GM19193 (cell line): ENCODE data around the gene ALDH2.

Experiments used
- POLR2A ChIP-seq: IDR thresholded peaks from 4 replicates; pipeline ENCODE4 v1.6.1; 2011; ENCODE audit not compliant: insufficient read depth, insufficient read length; ENCODE audit errors: extremely low read depth

Gene ALDH2

GRCh38 chr12:111812881-111813741 lies 46.4 kb downstream of the ALDH2 start:
- TF ChIP-seq POLR2A, result no peak

- TF ChIP-seq POLR2A, result no peak
Observed at GRCh38 chr12:111816065-111816615, 49.4 kb downstream of the ALDH2 start.

GRCh38 chr12:111818340-111818739 lies 51.6 kb downstream of the ALDH2 start:
- no peak for TF ChIP-seq POLR2A

GRCh38 chr12:111819191-111820158 lies 52.7 kb downstream of the ALDH2 start:
- TF ChIP-seq POLR2A, result no peak

- no peak for TF ChIP-seq POLR2A
Observed at GRCh38 chr12:111822886-111823285, 56.2 kb downstream of the ALDH2 start.

- no peak for TF ChIP-seq POLR2A
Observed at GRCh38 chr12:111823891-111824290, 57.2 kb downstream of the ALDH2 start.

GRCh38 chr12:111825509-111825908 lies 58.8 kb downstream of the ALDH2 start:
- no peak for TF ChIP-seq POLR2A

GRCh38 chr12:111826316-111826715 lies 59.6 kb downstream of the ALDH2 start:
- TF ChIP-seq POLR2A, result no peak

- TF ChIP-seq POLR2A, result no peak
Observed at GRCh38 chr12:111826992-111827391, 60.3 kb downstream of the ALDH2 start.

- TF ChIP-seq POLR2A, result no peak
Observed at GRCh38 chr12:111827907-111828306, 61.2 kb downstream of the ALDH2 start.

- TF ChIP-seq POLR2A, result no peak
Observed at GRCh38 chr12:111828338-111828979, 61.7 kb downstream of the ALDH2 start.

- no peak for TF ChIP-seq POLR2A
Observed at GRCh38 chr12:111838353-111838752, 71.6 kb downstream of the ALDH2 start.

- TF ChIP-seq POLR2A, result no peak
Observed at GRCh38 chr12:111840807-111841206, 74.1 kb downstream of the ALDH2 start.

- TF ChIP-seq POLR2A, result no peak
Observed at GRCh38 chr12:111841236-111841749, 74.6 kb downstream of the ALDH2 start.
